CD8-positive, alpha-beta memory T cell (primary cell): Measurements from ENCODE around the gene SLC2A1. TPM values are rescaled to one million over a fixed set of nuclear protein-coding genes. Genes with fewer than 3 reads are reported as not detected.
A peak's percentile ranks its signal among the peaks of the same experiment; 100 is the strongest.
"Not testable (repeated sequence)": the region's sequence is repeated elsewhere in the genome, so short reads cannot be mapped to it uniquely, and the experiment has no call there.

Experiments used
- CTCF ChIA-PET: fragments of 350-600 bp; sonication (Branson Sonifier 250); formaldehyde crosslinking; loops from one replicate; lab custom pipeline; 2021; ENCODE audit warnings: antibody characterized with exemption; lab: Charles Lee
- POLR2A ChIA-PET: fragments of 350-600 bp; sonication (Branson Sonifier 250); formaldehyde crosslinking; loops from one replicate; lab custom pipeline; 2021; ENCODE audit warnings: antibody characterized with exemption; lab: Charles Lee
- DNase-seq, 5 donors: peaks; one replicate each; pipeline versions ENCODE4 v3.0.0 to v3.0.0-alpha.2; 2020 to 2022; ENCODE audit warnings: mixed read lengths in 1 of 5
- H3K27ac ChIP-seq: one replicate; pipeline ENCODE4 v1.7.0; 2013; ENCODE audit warnings: low read depth, mild to moderate bottlenecking, low read length, moderate library complexity
- H3K27me3 ChIP-seq: 2 replicates; pipeline ENCODE4 v1.7.0; 2013; ENCODE audit warnings: low read length, mild to moderate bottlenecking; ENCODE audit not compliant: insufficient read depth, poor library complexity, severe bottlenecking
- H3K36me3 ChIP-seq: 2 replicates; pipeline ENCODE4 v1.7.0; 2013; ENCODE audit warnings: mild to moderate bottlenecking, low read length, moderate library complexity; ENCODE audit not compliant: insufficient read depth
- H3K4me1 ChIP-seq: 2 replicates; pipeline ENCODE4 v1.7.0; 2013; ENCODE audit warnings: mild to moderate bottlenecking, low read length, moderate library complexity; ENCODE audit not compliant: insufficient read depth
- H3K4me3 ChIP-seq: 2 replicates; pipeline ENCODE4 v1.7.0; 2013; ENCODE audit warnings: mild to moderate bottlenecking, low read length
- H3K9me3 ChIP-seq: 2 replicates; pipeline ENCODE4 v1.7.0; 2013; ENCODE audit warnings: mild to moderate bottlenecking, low read length
- H3K27ac Mint-ChIP-seq, 8 donors: one replicate each; pipeline ENCODE4 v1.8.0; 2020 to 2021; ENCODE audit warnings: mixed read lengths in 8 of 8, mild to moderate bottlenecking in 6 of 8, inconsistent platforms in 3 of 8, moderate library complexity in 3 of 8
- H3K27me3 Mint-ChIP-seq, 2 donors: one replicate each; pipeline ENCODE4 v1.8.0; 2020 to 2021; ENCODE audit warnings: mixed read lengths in 2 of 2, mild to moderate bottlenecking in 1 of 2, moderate library complexity in 1 of 2
- H3K36me3 Mint-ChIP-seq, 3 donors: one replicate each; pipeline ENCODE4 v1.8.0; 2020 to 2021; ENCODE audit warnings: mixed read lengths in 3 of 3, inconsistent platforms in 1 of 3, mild to moderate bottlenecking in 1 of 3
- H3K4me1 Mint-ChIP-seq, 3 donors: one replicate each; pipeline ENCODE4 v1.8.0; 2020 to 2021; ENCODE audit warnings: mixed read lengths in 3 of 3, inconsistent platforms in 1 of 3, mild to moderate bottlenecking in 1 of 3
- H3K4me3 Mint-ChIP-seq, 7 donors: one replicate each; pipeline ENCODE4 v1.8.0; 2020 to 2021; ENCODE audit warnings: mixed read lengths in 7 of 7, mild to moderate bottlenecking in 6 of 7, moderate library complexity in 4 of 7, inconsistent platforms in 2 of 7
- H3K9me3 Mint-ChIP-seq, 5 donors: one replicate each; pipeline ENCODE4 v1.8.0; 2020 to 2022; ENCODE audit warnings: mixed read lengths in 5 of 5, mild to moderate bottlenecking in 3 of 5, moderate library complexity in 2 of 5, inconsistent platforms in 1 of 5
- polyA plus RNA-seq: library from polyadenylated mRNA; unstranded; fragments of 300-500 nt; fragmentation: Illumina TruSeq; gene quantifications from one replicate; pipeline ENCODE4 v1.2.3, GENCODE V29; 2021
- total RNA-seq, 2 experiments: library from RNA; stranded (reverse); gene quantifications; one replicate each; pipeline ENCODE4 v1.2.3, GENCODE V29; 2021

Gene SLC2A1
- total and polyA plus RNA-seq, 3 experiments from 2014 or later: 42.6 to 108 (median 103) TPM

DNA sequence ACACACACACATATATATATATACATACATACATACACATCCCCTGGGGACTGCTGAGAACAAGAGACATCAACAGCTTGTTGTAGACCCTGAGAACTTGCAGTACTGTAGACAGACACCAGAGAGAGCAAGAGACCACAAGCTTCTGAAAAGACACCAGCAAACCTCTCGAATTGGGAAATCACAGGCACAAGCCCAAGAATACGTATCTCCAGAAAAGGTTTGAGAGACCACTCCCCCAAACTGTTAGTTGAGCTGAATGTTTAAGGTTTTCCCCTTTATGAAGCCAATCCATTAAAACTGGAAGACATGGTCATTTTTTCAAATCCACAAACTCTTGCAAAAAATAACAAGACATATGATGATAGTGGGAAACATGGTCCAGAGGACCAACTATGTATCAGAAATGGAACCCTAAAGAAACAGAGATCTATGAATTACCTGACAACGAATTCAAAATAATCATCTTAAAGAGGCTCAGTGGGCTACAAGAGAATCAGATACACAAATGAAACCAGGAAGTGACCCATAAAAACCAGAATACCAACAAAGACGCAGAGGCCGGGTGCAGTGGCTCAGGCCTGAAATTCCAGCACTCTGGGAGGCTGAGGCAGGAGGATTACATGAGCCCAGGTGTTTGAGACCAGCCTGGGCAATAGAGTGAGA lies 45.1 kb downstream of the SLC2A1 start:
- H3K36me3 ChIP-seq: no peaks in the 10 kb centered on the region
- no peaks in the 10 kb centered on the region for H3K27me3 ChIP-seq
- peak in 4 of 5 donors; percentile 61 to 71 (median 68) for DNase-seq
- peaks cover 0 to 8% (median 0%) of the 10 kb centered on the region in 3 donors for H3K36me3 Mint-ChIP-seq
- H3K4me3 ChIP-seq: no peak overlapping the region
- H3K27ac ChIP-seq: no peak overlapping the region
- H3K27me3 Mint-ChIP-seq: peaks cover 7 to 15% of the 10 kb centered on the region in 2 donors
- peaks cover 2 to 11% (median 8%) of the 10 kb centered on the region in 5 donors for H3K9me3 Mint-ChIP-seq
- peaks cover 0 to 4% (median 3%) of the 10 kb centered on the region in 3 donors for H3K4me1 Mint-ChIP-seq
- no peak overlapping the region for H3K4me3 Mint-ChIP-seq
- ChIA-PET POLR2A (interaction anchor here (1.0 to 1.1 kb wide), 3 partner anchors 9 to 160 kb away, joined by 3 to 5 read pairs (median 3); no protein-coding TSS in a partner anchor), CTCF (interaction anchor here (0.9 to 8.5 kb wide), 24 partner anchors 9 to 506 kb away, joined by 3 to 278 read pairs (median 4); partner anchors contain the start of genes C1orf50 and P3H1)
- H3K27ac Mint-ChIP-seq: no peak overlapping the region
- no peaks in the 10 kb centered on the region for H3K9me3 ChIP-seq
- H3K4me1 ChIP-seq: no peaks in the 10 kb centered on the region

DNA sequence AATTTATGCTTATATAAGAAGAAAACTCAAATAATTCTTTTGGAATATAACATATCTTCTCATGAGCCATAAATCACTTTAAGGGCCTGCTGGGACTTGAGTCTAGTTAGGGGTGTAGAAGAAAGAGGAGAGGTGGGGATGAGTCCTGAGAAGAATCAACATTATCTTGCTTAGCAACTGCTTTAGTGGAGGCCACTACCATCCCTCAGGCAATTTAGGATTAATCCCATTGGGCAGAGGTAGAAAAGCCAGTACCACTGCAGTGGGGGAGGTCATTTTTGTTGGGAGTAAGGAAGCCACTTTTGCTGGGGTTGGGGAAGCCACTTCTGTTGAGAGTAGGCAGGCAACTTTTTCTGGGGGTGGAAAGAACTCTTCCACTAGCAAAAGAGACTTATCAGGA lies 47.7 kb downstream of the SLC2A1 start:
- Mint-ChIP-seq H3K27ac (no peak overlapping the region), H3K36me3 (peaks cover 0 to 8% (median 0%) of the 10 kb centered on the region in 3 donors), H3K4me3 (no peak overlapping the region), H3K9me3 (peaks cover 2 to 11% (median 8%) of the 10 kb centered on the region in 5 donors), H3K27me3 (peaks cover 4 to 14% of the 10 kb centered on the region in 2 donors), H3K4me1 (peaks cover 0 to 4% (median 3%) of the 10 kb centered on the region in 3 donors)
- no peak overlapping the region for H3K27ac ChIP-seq
- no peak for DNase-seq
- ChIA-PET CTCF (interaction anchor here (8.5 kb wide), 1 partner anchor 163 kb away, joined by 278 read pairs; no protein-coding TSS in a partner anchor), POLR2A (no interaction called here)
- H3K36me3 ChIP-seq: no peaks in the 10 kb centered on the region
- H3K27me3 ChIP-seq: no peaks in the 10 kb centered on the region
- H3K4me1 ChIP-seq: no peaks in the 10 kb centered on the region
- H3K4me3 ChIP-seq: no peak overlapping the region
- no peaks in the 10 kb centered on the region for H3K9me3 ChIP-seq

DNA sequence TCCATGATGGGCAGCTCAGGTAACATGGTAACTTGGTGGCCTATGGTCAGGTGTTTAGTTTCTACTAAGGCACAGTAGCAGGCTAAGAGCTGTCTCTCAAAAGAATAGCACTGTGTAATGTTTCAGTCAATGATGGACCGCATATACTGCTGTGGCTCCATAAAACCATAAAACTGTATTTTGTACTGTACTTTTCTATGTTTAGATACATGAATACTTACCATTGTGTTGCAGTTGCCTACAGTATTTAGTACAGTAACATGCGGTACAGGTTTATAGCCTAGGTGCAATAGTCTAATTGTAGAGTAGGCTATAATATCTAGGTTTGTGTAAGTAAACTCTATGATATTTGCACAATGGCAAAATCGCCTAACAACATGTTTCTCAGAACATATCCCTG lies 50.6 kb downstream of the SLC2A1 start:
- Mint-ChIP-seq H3K4me1 (no peaks in the 10 kb centered on the region), H3K36me3 (peaks cover 0 to 1% (median 0%) of the 10 kb centered on the region in 3 donors), H3K27me3 (no peaks in the 10 kb centered on the region), H3K4me3 (no peak overlapping the region), H3K9me3 (no peaks in the 10 kb centered on the region), H3K27ac (no peak overlapping the region)
- H3K9me3 ChIP-seq: no peaks in the 10 kb centered on the region
- H3K4me3 ChIP-seq: no peak overlapping the region
- no peak for DNase-seq
- no peaks in the 10 kb centered on the region for H3K36me3 ChIP-seq
- CTCF ChIA-PET: no interaction called here
- H3K27ac ChIP-seq: no peak overlapping the region
- H3K27me3 ChIP-seq: no peaks in the 10 kb centered on the region
- H3K4me1 ChIP-seq: no peaks in the 10 kb centered on the region
- POLR2A ChIA-PET: no interaction called here

DNA sequence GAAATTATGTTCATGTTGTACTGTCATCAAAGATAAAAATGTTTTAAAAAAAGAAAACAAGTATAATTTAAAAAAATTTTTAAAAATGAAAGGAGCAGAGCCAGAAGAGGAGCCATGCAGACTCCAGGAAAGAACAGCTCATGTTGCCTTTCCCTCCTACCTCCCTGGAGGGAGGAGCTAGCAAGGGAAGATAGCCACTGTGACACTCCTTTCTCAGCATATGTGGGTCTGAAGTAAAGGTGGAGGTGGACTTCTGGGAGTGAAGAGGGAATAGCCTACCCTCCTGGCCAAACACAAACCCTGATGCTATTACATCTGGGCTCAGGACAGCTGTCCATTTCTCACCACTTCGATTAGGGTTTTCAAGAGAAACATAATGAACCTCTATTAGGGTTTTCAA lies 54.2 kb downstream of the SLC2A1 start:
- H3K27ac Mint-ChIP-seq: no peak overlapping the region

DNA sequence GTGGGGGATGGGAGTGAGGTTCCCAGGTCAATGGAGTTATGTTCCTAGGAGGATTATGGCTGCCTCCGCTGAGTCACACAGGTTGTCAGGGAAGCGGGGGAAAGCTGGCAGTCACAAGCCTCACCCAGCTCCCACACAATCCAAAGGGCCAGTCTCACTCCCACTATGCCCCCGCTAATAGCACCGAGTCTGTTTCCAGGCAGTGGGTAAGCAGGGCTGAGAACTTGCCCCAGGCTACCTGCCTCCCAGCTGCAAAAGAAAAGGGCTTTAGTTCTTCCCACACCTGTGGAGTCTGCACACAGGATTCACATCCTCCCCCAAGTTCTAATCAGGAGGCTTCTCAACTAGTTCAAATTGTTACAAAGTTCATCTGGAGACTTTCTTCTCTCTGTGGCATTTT lies 58.7 kb downstream of the SLC2A1 start:
- Mint-ChIP-seq H3K27me3 (peaks cover 22 to 60% of the 10 kb centered on the region in 2 donors), H3K9me3 (peaks cover 15 to 25% (median 18%) of the 10 kb centered on the region in 5 donors), H3K36me3 (peaks cover 0 to 17% (median 1%) of the 10 kb centered on the region in 3 donors)
- H3K27me3 ChIP-seq, H3K4me1 ChIP-seq, H3K4me3 ChIP-seq, H3K4me1 Mint-ChIP-seq, H3K27ac Mint-ChIP-seq, DNase-seq, H3K9me3 ChIP-seq, H3K36me3 ChIP-seq, POLR2A ChIA-PET, H3K27ac ChIP-seq, H3K4me3 Mint-ChIP-seq: not testable (repeated sequence)
- CTCF ChIA-PET: interaction anchor here (1.0 kb wide), 2 partner anchors 9 to 173 kb away, joined by 3 read pairs; no protein-coding TSS in a partner anchor

More for the DNA sequence above, 54.2 kb downstream of the SLC2A1 start:
- Mint-ChIP-seq H3K9me3 (peaks cover 0 to 6% (median under 1%) of the 10 kb centered on the region in 5 donors), H3K4me3 (no peak overlapping the region), H3K36me3 (peaks cover 0 to 1% (median under 1%) of the 10 kb centered on the region in 3 donors), H3K27me3 (peaks cover 3 to 22% of the 10 kb centered on the region in 2 donors), H3K4me1 (no peaks in the 10 kb centered on the region)
- Histone ChIP-seq H3K9me3 (no peaks in the 10 kb centered on the region), H3K4me1 (no peaks in the 10 kb centered on the region), H3K4me3 (no peak overlapping the region), H3K27ac (no peak overlapping the region), H3K27me3 (no peaks in the 10 kb centered on the region), H3K36me3 (no peaks in the 10 kb centered on the region)
- no peak for DNase-seq
- ChIA-PET POLR2A (no interaction called here), CTCF (interaction anchor here (0.8 kb wide), 1 partner anchor 168 kb away, joined by 3 read pairs; no protein-coding TSS in a partner anchor)

DNA sequence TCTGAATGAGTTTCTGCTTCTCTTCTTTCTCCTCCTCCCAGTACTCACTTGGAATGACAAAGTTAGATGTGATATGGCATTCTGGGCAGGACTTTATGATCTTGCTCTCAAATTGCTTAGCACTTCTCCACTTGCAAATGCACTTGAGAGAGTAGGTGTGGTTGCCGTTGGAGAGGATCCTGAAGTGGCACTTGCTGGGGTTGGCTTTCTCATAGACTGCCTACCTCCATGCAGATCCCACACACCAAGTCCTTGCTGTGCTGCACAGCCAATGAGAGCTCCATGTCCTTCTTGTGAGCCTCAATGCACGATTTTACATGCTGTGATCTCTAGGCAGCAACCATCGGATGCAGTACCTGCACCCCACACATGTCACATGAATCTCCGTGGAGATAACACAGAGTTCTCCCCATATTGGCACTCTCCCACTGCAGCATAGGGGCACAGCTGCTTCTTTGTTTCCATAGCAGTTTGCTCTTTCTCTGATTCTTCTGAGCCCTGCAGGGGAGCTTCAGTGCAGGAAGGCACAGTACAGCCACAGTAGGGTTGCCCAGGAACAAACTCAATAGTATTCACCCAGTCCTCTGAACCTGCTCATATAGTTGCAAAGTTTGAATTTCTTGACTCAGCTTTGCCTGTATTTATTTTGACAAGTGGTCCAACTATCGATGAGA lies 67.1 kb downstream of the SLC2A1 start:
- H3K27ac Mint-ChIP-seq: no peak overlapping the region
- DNase-seq: no peak
- peaks cover 0 to 2% (median 0%) of the 10 kb centered on the region in 3 donors for H3K36me3 Mint-ChIP-seq
- H3K4me1 ChIP-seq: no peaks in the 10 kb centered on the region
- H3K4me3 ChIP-seq: no peak overlapping the region
- H3K27me3 ChIP-seq: no peaks in the 10 kb centered on the region
- no peaks in the 10 kb centered on the region for H3K36me3 ChIP-seq
- peaks cover 0 to 7% (median 2%) of the 10 kb centered on the region in 5 donors for H3K9me3 Mint-ChIP-seq
- POLR2A ChIA-PET: interaction anchor here (1.0 kb wide), 1 partner anchor 21 kb away, joined by 3 read pairs; no protein-coding TSS in a partner anchor
- no peak overlapping the region for H3K4me3 Mint-ChIP-seq
- no peaks in the 10 kb centered on the region for H3K4me1 Mint-ChIP-seq
- H3K9me3 ChIP-seq: no peaks in the 10 kb centered on the region
- CTCF ChIA-PET: interaction anchor here (1.3 kb wide), 1 partner anchor 9 kb away, joined by 3 read pairs; no protein-coding TSS in a partner anchor
- H3K27me3 Mint-ChIP-seq: peaks cover 2 to 29% of the 10 kb centered on the region in 2 donors
- no peak overlapping the region for H3K27ac ChIP-seq

DNA sequence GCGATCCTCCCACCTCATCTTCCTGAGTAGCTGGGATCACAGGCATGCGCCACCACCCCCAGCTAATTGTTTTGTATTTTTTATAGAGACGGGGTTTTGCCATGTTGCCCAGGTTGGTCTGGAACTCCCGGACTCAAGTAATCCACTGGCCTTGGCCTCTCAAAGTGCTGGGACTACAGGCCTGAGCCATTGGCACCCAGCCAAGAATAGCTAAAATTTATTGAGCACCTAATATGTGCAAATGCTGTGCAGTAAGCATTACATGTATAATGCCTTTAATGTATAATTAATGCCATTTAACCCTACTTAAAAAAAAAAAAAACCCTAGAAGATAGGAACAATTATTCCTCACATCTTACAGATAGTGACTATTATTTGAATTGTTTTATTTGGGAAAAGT lies 69.4 kb downstream of the SLC2A1 start:
- DNase-seq: no peak
- Histone ChIP-seq H3K36me3 (no peaks in the 10 kb centered on the region), H3K9me3 (no peaks in the 10 kb centered on the region), H3K4me1 (no peaks in the 10 kb centered on the region), H3K27ac (no peak overlapping the region), H3K27me3 (no peaks in the 10 kb centered on the region), H3K4me3 (no peak overlapping the region)
- ChIA-PET CTCF (no interaction called here), POLR2A (no interaction called here)
- peaks cover 2 to 19% of the 10 kb centered on the region in 2 donors for H3K27me3 Mint-ChIP-seq
- H3K4me1 Mint-ChIP-seq: no peaks in the 10 kb centered on the region
- peaks cover 0 to 2% (median 0%) of the 10 kb centered on the region in 3 donors for H3K36me3 Mint-ChIP-seq
- H3K27ac Mint-ChIP-seq: no peak overlapping the region
- H3K9me3 Mint-ChIP-seq: no peaks in the 10 kb centered on the region
- H3K4me3 Mint-ChIP-seq: no peak overlapping the region
